CD4-positive, alpha-beta memory T cell (primary cell): ENCODE results near the gene TMEM219. TPM values are rescaled to one million over a fixed set of nuclear protein-coding genes. Genes with fewer than 3 reads are reported as not detected.

ENCODE experiments used
- CTCF ChIA-PET: fragments of 350-600 bp; sonication (Branson Sonifier 250); formaldehyde crosslinking; loops from one replicate; lab custom pipeline; 2021; ENCODE audit warnings: inconsistent platforms; ENCODE audit not compliant: partially characterized antibody; lab: Charles Lee
- POLR2A ChIA-PET: fragments of 350-600 bp; sonication (Branson Sonifier 250); formaldehyde crosslinking; loops from one replicate; lab custom pipeline; 2021; ENCODE audit not compliant: partially characterized antibody; lab: Charles Lee
- DNase-seq, 5 donors: peaks; one replicate each; pipeline versions ENCODE4 v3.0.0 to v3.0.0-alpha.2; 2020 to 2022; ENCODE audit warnings: mixed read lengths in 1 of 5
- H3K27ac ChIP-seq: one replicate; pipeline ENCODE4 v1.7.0; 2013; ENCODE audit warnings: low read depth, low read length
- H3K27me3 ChIP-seq: 2 replicates; pipeline ENCODE4 v1.7.0; 2013; ENCODE audit warnings: mild to moderate bottlenecking, low read length, moderate library complexity; ENCODE audit not compliant: insufficient read depth
- H3K36me3 ChIP-seq: 2 replicates; pipeline ENCODE4 v1.7.0; 2013; ENCODE audit warnings: mild to moderate bottlenecking, low read length, moderate library complexity; ENCODE audit not compliant: insufficient read depth
- H3K4me1 ChIP-seq: 2 replicates; pipeline ENCODE4 v1.7.0; 2013; ENCODE audit warnings: mild to moderate bottlenecking, low read length, moderate library complexity; ENCODE audit not compliant: insufficient read depth
- H3K4me3 ChIP-seq, 2 donors: one replicate each; pipeline ENCODE4 v1.7.0; 2013; ENCODE audit warnings: low read length in 2 of 2, mild to moderate bottlenecking in 1 of 2
- H3K9me3 ChIP-seq, 2 donors: one replicate each; pipeline ENCODE4 v1.7.0; 2013; ENCODE audit warnings: low read length in 2 of 2, control low read depth in 1 of 2; ENCODE audit not compliant: control insufficient read depth in 1 of 2
- H3K27ac Mint-ChIP-seq, 7 donors: one replicate each; pipeline ENCODE4 v1.8.0; 2020 to 2021; ENCODE audit warnings: mixed read lengths in 7 of 7, mild to moderate bottlenecking in 6 of 7, inconsistent platforms in 3 of 7, moderate library complexity in 3 of 7
- H3K27me3 Mint-ChIP-seq, 2 donors: one replicate each; pipeline ENCODE4 v1.8.0; 2020 to 2021; ENCODE audit warnings: mixed read lengths in 2 of 2
- H3K36me3 Mint-ChIP-seq, 2 donors: one replicate each; pipeline ENCODE4 v1.8.0; 2020 to 2021; ENCODE audit warnings: mixed read lengths in 2 of 2, inconsistent platforms in 1 of 2, mild to moderate bottlenecking in 1 of 2
- H3K4me1 Mint-ChIP-seq, 4 donors: one replicate each; pipeline ENCODE4 v1.8.0; 2020 to 2021; ENCODE audit warnings: mixed read lengths in 4 of 4, mild to moderate bottlenecking in 1 of 4
- H3K4me3 Mint-ChIP-seq, 8 donors: one replicate each; pipeline ENCODE4 v1.8.0; 2020 to 2021; ENCODE audit warnings: mixed read lengths in 8 of 8, mild to moderate bottlenecking in 7 of 8, moderate library complexity in 6 of 8, inconsistent platforms in 3 of 8
- H3K9me3 Mint-ChIP-seq, 8 donors: one replicate each; pipeline ENCODE4 v1.8.0; 2020 to 2021; ENCODE audit warnings: mixed read lengths in 8 of 8, mild to moderate bottlenecking in 5 of 8, inconsistent platforms in 3 of 8, moderate library complexity in 1 of 8
- intact Hi-C: fragments of 100-400 bp; cut with micrococcal nuclease; formaldehyde crosslinking; loops from one replicate; pipeline ENCODE4 v1.15.1; 2023
- polyA plus RNA-seq, 2 donors: library from polyadenylated mRNA; unstranded; fragments of 300-500 nt; fragmentation: Illumina TruSeq; gene quantifications; one replicate each; pipeline ENCODE4 v1.2.3, GENCODE V29; 2021
- total RNA-seq, 2 experiments: library from RNA; stranded (reverse); gene quantifications; one replicate each; pipeline ENCODE4 v1.2.3, GENCODE V29; 2021

The TMEM219 gene
- total and polyA plus RNA-seq, 4 experiments from 2014 or later = 80.8 to 250 (median 156) TPM

GRCh38 chr16:30000735-30001631 is 39.1 kb downstream of the TMEM219 start:
- POLR2A ChIA-PET = no interaction called here
- Histone ChIP-seq H3K27me3 (no peaks in the 10 kb centered on the region), H3K36me3 (peaks cover 13% of the 10 kb centered on the region), H3K4me3 (no peak overlapping the region), H3K4me1 (peaks cover 9% of the 10 kb centered on the region), H3K9me3 (no peaks in the 10 kb centered on the region), H3K27ac (no peak overlapping the region)
- intact Hi-C loops = no loop called here
- peaks cover 15 to 42% of the 10 kb centered on the region in 2 donors for H3K36me3 Mint-ChIP-seq
- CTCF ChIA-PET = no interaction called here
- no peak for DNase-seq
- no peaks in the 10 kb centered on the region for H3K9me3 Mint-ChIP-seq
- peak overlapping the region in 1 of 7 donors; percentile 66 for H3K27ac Mint-ChIP-seq
- no peaks in the 10 kb centered on the region for H3K27me3 Mint-ChIP-seq
- H3K4me1 Mint-ChIP-seq = peaks cover 8 to 28% (median 23%) of the 10 kb centered on the region in 4 donors
- H3K4me3 Mint-ChIP-seq = no peak overlapping the region

DNA sequence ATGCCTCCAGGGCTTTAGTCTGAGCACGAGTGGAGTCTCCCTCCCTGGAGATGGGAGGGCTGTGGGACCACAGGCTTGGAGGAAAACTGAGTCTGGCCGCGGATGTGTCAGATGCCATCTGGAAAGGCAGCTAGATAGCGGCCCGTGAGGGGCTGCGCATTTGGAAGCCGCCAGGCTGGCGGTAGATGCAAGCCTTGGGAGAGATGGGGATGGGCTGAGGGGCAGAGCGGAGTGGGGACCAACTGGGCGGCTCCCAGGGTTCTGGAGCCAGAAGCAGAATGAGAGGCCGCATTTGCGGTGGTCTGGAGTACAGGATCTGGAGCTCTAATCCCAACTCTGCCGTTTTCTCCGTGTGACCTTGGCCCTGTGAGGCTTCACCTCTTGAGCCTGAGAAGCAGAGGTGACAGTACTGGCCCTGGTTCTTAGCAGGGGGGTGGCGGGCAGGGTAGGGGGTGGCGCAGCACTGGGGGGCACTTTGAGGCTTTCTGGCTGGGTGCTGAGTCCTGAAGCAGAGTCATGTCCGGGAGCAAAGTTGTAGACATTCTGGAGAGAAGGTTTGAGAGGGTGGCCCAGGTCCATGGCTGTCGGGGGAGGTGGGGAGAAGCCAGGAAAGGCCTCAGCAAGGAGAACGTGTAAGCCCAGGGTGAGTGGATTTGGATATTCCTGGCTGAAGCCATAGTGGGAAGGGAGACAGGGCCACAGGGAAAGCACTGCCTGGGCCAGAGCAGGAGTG is 40.9 kb downstream of the TMEM219 start:
- ChIA-PET CTCF (no interaction called here), POLR2A (no interaction called here)
- peaks cover 12 to 31% of the 10 kb centered on the region in 2 donors for H3K36me3 Mint-ChIP-seq
- Histone ChIP-seq H3K36me3 (peaks cover 11% of the 10 kb centered on the region), H3K4me1 (no peaks in the 10 kb centered on the region), H3K4me3 (no peak overlapping the region), H3K27me3 (no peaks in the 10 kb centered on the region), H3K27ac (no peak overlapping the region), H3K9me3 (no peaks in the 10 kb centered on the region)
- H3K4me1 Mint-ChIP-seq = peaks cover 4 to 15% (median 13%) of the 10 kb centered on the region in 4 donors
- intact Hi-C loops = no loop called here
- no peak for DNase-seq
- no peaks in the 10 kb centered on the region for H3K9me3 Mint-ChIP-seq
- H3K27me3 Mint-ChIP-seq = no peaks in the 10 kb centered on the region
- H3K4me3 Mint-ChIP-seq = no peak overlapping the region
- H3K27ac Mint-ChIP-seq = peak overlapping the region in 1 of 7 donors; percentile 42

GRCh38 chr16:30003670-30004423 is 42.0 kb downstream of the TMEM219 start:
- POLR2A ChIA-PET = interaction anchor here (0.9 to 1.8 kb wide), 3 partner anchors 8 to 196 kb away, joined by 3 to 6 read pairs (median 4); partner anchors contain the start of genes HIRIP3, INO80E and KCTD13
- intact Hi-C loops = loop anchor here (2.0 kb wide), 1 partner anchor 303 kb away; no protein-coding TSS in a partner anchor

GRCh38 chr16:30004424-30004776 is 42.5 kb downstream of the TMEM219 start:
- Histone ChIP-seq H3K27ac (no peak overlapping the region), H3K36me3 (peaks cover 4% of the 10 kb centered on the region), H3K9me3 (no peaks in the 10 kb centered on the region), H3K27me3 (no peaks in the 10 kb centered on the region), H3K4me3 (no peak overlapping the region), H3K4me1 (no peaks in the 10 kb centered on the region)
- peaks cover 8 to 22% of the 10 kb centered on the region in 2 donors for H3K36me3 Mint-ChIP-seq
- H3K9me3 Mint-ChIP-seq = no peaks in the 10 kb centered on the region
- H3K27me3 Mint-ChIP-seq = peaks cover 0 to 9% of the 10 kb centered on the region in 2 donors
- no peak overlapping the region for H3K4me3 Mint-ChIP-seq
- intact Hi-C loops = loop anchor here (2.0 kb wide), 1 partner anchor 304 kb away; no protein-coding TSS in a partner anchor
- CTCF ChIA-PET = interaction anchor here (0.7 to 3.2 kb wide), 5 partner anchors 8 to 356 kb away, joined by 3 to 16 read pairs (median 10); partner anchors contain the start of gene INO80E
- H3K27ac Mint-ChIP-seq = no peak overlapping the region
- DNase-seq = no peak
- H3K4me1 Mint-ChIP-seq = peaks cover 1 to 10% (median 6%) of the 10 kb centered on the region in 4 donors
- POLR2A ChIA-PET = interaction anchor here (0.9 to 1.8 kb wide), 3 partner anchors 8 to 197 kb away, joined by 3 to 6 read pairs (median 4); partner anchors contain the start of genes HIRIP3, INO80E and KCTD13

More at GRCh38 chr16:30003670-30004423, 42.0 kb downstream of the TMEM219 start:
- peaks cover 1 to 15% (median 8%) of the 10 kb centered on the region in 4 donors for H3K4me1 Mint-ChIP-seq
- H3K4me3 ChIP-seq = no peak overlapping the region
- H3K27ac ChIP-seq = no peak overlapping the region
- peaks cover 0 to 5% of the 10 kb centered on the region in 2 donors for H3K27me3 Mint-ChIP-seq
- peaks cover 4% of the 10 kb centered on the region for H3K36me3 ChIP-seq
- H3K9me3 ChIP-seq = no peaks in the 10 kb centered on the region
- H3K36me3 Mint-ChIP-seq = peaks cover 8 to 27% of the 10 kb centered on the region in 2 donors
- no peak overlapping the region for H3K27ac Mint-ChIP-seq
- H3K4me1 ChIP-seq = no peaks in the 10 kb centered on the region
- no peaks in the 10 kb centered on the region for H3K27me3 ChIP-seq
- no peak overlapping the region for H3K4me3 Mint-ChIP-seq
- CTCF ChIA-PET = interaction anchor here (1.0 to 3.2 kb wide), 3 partner anchors 7 to 305 kb away, joined by 3 to 16 read pairs (median 13); partner anchors contain the start of gene INO80E
- DNase-seq = no peak
- no peaks in the 10 kb centered on the region for H3K9me3 Mint-ChIP-seq

- H3K36me3 ChIP-seq = peaks cover 4% of the 10 kb centered on the region
- no peak for DNase-seq
- H3K9me3 ChIP-seq = no peaks in the 10 kb centered on the region
- Mint-ChIP-seq H3K27ac (no peak overlapping the region), H3K36me3 (peaks cover 8 to 18% of the 10 kb centered on the region in 2 donors), H3K4me3 (no peak overlapping the region), H3K27me3 (peaks cover 0 to 11% of the 10 kb centered on the region in 2 donors), H3K4me1 (peaks cover 0 to 6% (median 3%) of the 10 kb centered on the region in 4 donors), H3K9me3 (no peaks in the 10 kb centered on the region)
- intact Hi-C loops = loop anchor here (1.0 to 2.0 kb wide), 2 partner anchors 304 to 313 kb away; no protein-coding TSS in a partner anchor
- no peak overlapping the region for H3K27ac ChIP-seq
- CTCF ChIA-PET = interaction anchor here (0.7 to 3.2 kb wide), 9 partner anchors 8 to 357 kb away, joined by 3 to 16 read pairs (median 5); partner anchors contain the start of genes INO80E and TLCD3B
- H3K4me3 ChIP-seq = no peak overlapping the region
- H3K27me3 ChIP-seq = no peaks in the 10 kb centered on the region
- H3K4me1 ChIP-seq = no peaks in the 10 kb centered on the region
- POLR2A ChIA-PET = interaction anchor here (0.9 to 1.8 kb wide), 7 partner anchors 9 to 313 kb away, joined by 3 to 6 read pairs (median 3); partner anchors contain the start of genes HIRIP3, INO80E and KCTD13
Observed at GRCh38 chr16:30004811-30005242, 42.9 kb downstream of the TMEM219 start.
